GM12801 (cell line): ENCODE results near the gene CPXM2.

Source experiments
- TF ChIP-seq, protein P1 (sequence below): IDR thresholded peaks from one replicate; pipeline ENCODE4 v1.5.1; 2011; ENCODE audit warnings: control low read depth; ENCODE audit not compliant: insufficient read length; ENCODE audit errors: extremely low read depth

The CPXM2 gene

DNA sequence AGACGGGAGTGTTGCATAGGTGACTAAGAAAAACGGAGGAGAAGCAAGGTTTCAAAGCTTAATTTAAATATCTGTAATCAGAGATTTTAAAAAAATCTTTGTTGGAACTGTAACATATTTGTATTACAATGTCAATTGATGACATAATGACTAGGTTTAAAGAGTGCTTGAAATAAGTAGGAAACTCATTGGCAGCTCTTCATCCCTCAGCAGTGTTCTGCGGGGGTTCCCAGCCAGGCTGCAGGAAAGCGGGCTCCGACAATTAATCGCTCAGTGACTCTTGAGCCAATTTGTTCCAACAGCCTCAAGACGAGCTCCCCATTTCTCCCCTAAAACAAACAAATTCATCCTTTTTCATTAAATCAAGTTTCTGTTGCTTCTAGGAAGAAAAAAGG lies 22.6 kb downstream of the CPXM2 start:
- TF ChIP-seq, protein P1, sequence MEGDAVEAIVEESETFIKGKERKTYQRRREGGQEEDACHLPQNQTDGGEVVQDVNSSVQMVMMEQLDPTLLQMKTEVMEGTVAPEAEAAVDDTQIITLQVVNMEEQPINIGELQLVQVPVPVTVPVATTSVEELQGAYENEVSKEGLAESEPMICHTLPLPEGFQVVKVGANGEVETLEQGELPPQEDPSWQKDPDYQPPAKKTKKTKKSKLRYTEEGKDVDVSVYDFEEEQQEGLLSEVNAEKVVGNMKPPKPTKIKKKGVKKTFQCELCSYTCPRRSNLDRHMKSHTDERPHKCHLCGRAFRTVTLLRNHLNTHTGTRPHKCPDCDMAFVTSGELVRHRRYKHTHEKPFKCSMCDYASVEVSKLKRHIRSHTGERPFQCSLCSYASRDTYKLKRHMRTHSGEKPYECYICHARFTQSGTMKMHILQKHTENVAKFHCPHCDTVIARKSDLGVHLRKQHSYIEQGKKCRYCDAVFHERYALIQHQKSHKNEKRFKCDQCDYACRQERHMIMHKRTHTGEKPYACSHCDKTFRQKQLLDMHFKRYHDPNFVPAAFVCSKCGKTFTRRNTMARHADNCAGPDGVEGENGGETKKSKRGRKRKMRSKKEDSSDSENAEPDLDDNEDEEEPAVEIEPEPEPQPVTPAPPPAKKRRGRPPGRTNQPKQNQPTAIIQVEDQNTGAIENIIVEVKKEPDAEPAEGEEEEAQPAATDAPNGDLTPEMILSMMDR, result no peak

DNA sequence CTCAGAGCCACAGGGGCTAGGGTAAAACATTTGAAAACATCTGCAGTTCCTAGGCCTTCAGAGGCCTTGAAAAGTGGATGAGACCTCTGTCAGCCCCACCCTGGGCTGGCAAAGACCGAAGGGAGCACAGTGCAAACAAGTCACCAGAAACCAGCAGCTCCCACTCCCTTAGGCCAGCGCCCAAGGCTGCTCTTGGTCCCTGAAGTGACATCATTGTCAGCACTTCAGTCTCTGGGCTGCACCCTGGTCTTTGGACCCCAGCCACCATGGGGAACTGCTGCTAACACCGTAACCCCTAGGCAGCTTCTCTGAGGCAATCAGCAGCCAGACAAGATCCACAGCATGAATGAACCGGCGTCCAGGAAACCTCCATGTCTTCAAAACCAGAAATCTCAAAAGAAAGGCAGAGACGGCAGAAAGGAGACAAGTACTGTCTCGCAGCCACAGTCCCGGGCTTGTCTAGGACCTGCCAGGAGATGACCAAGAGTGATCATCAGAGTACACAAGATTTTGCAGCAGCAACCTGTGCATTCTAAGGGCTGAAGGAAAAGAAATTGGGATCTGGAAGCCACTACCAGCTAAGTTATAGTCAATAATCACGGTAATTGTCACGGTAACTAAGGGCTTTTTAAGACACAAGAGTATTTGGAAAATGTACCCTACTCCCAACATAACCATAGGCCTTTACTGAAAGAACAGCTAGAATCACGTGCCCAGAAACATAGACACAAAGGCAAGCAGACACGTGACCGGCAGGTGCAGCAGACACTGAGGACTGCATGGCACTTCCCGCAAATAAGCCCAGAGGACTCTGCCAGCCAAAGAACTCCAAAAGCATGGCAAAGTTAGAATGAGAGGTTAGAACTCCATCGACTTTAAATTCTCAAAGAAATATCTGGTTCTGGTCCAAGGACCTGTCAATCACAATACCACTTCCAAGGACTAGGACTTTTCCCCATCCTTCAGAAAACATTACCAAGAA lies 23.3 kb downstream of the CPXM2 start:
- TF ChIP-seq, protein P1, result no peak

DNA sequence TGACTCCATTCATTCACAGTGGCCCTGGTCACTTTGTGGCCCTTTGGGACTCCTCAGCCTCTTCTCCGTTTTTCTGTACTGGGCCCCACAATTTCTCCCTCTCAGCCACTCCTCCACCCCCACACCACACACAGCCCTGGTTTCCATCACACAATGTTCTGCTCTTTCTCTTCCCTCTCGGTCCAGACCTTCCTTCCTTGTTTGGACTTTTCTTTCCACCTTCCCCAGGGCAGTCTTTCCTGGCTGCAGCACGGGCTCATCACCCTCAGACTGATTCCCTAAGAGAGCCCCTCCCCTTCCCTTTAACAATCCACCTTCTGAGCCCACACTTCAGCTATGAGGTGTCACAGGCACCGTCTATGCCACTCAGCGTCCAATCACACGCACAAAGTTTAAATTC lies 25.7 kb downstream of the CPXM2 start:
- TF ChIP-seq, protein P1, result no peak

DNA sequence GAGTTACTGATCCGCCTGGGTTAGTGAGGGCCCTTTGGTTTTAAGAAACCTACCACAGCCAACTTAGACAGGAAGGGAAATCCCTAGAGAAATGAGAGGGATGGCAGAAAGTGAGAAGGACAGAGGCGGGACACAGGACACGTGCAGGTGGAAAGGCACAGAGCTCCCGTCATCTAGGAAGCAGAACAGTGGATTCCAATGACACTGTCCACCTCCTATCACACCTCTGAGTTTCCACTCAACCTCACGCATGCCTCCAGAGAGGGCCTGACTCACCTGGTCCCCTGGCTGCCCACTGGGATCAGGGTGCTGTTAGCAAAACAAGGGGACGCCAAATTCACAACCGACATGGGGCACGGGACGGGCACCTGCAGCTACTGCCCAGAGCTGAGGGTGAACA lies 26.3 kb downstream of the CPXM2 start:
- TF ChIP-seq, protein P1, result no peak

DNA sequence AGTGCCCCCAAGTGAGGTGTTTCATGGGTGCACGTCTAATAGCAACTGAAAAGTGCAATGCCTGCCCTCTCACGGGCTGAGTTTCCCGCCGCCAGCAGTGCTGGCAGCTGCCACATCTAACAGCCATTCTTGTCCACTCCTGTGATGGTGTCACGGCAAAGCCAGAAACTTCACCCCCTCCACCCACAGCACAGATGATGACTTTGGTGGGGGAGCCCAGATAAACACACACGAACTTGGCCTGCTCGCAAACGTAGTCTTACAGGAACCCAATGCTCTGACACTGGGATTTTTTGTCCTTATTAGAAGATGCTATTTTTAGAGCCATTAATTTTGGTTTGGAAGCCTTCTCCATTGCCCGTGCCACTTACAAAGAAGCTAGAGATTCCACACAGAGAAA lies 26.7 kb downstream of the CPXM2 start:
- TF ChIP-seq, protein P1, result no peak

DNA sequence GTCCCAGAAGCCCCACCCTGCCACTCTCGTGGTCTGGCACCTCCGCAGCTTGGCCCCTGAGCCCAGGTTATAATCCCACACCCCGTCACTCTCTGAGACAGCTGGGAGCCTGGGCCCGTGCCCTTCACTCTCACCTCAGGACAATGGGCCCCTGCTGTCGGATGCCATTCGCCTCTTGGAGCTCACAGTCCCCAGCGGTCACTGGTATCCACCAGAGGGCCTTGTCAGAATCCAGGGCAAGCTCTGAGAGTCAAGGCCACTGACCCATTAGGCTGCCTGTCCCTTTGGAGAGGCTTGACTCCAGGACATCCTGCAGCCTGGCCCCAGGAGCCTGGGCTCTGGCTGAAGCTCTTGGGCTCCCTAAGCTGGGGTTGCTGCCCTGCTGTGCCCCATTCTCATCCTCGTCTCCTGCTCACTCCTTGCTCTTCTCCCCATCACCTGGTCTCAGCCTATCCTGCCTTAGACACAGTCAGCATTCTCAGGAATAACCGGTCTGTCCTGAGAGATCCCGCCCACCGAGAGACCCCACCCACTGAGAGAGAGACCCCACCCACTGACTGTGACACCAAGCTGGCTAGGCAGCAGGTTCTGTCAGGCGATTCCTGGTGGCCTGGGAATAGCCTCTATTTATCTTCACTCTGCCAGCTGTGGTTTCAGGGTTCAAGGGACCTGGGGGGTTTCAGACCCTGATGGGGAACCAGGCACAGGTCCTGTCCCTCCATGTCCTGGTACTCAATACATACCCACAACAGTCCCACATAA lies 27.7 kb downstream of the CPXM2 start:
- TF ChIP-seq, protein P1, result no peak

DNA sequence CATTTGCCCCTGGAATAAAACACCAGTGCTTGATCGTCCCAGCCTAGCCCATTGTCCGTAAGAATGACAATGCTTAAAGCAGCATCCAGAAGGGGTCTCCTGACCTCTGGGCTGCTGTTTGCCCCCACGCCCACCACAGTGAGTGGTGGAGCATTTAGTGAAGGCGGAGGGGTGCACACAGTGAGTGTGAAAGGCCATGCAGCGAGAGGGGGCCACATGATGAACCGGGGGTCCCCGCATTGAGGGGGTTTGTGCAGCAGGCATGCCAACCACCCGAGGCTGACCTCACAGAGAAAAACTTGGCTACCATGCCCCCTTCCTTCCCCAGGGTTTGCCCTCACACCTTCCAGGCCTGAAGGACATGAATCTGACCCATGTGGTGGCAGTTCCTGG lies 28.4 kb downstream of the CPXM2 start:
- TF ChIP-seq, protein P1, result no peak
